Adrenal gland (tissue), 12 donors: ENCODE measurements around the gene ZNF467. TPM values are rescaled to one million over a fixed set of nuclear protein-coding genes. Genes with fewer than 3 reads are reported as not detected.

ENCODE experiments used
- DNase-seq, 7 donors: peaks; one replicate each; pipeline ENCODE4 v3.0.0-alpha.2; 2019 to 2020
- H3K27ac ChIP-seq, 5 donors: fragments of 200-600 bp; sonication (generic) in 4 of 5; 1 replicate in 3 of 5; 2 replicates in 2 of 5; pipeline versions ENCODE4 v1.5.1 to v1.8.0; 2016 to 2020; ENCODE audit warnings: mild to moderate bottlenecking in 1 of 5
- H3K27me3 ChIP-seq: fragments of 200-600 bp; 2 replicates; pipeline ENCODE4 v1.8.0; 2021
- H3K36me3 ChIP-seq, 2 donors: fragments of 200-600 bp; replicated peaks in 1 of 2; 1 replicate in 1 of 2; 2 replicates in 1 of 2; pipeline versions ENCODE4 v1.5.1 to v1.8.0; 2018 to 2022
- H3K4me1 ChIP-seq, 2 donors: fragments of 200-600 bp; replicated peaks in 1 of 2; 1 replicate in 1 of 2; 2 replicates in 1 of 2; pipeline versions ENCODE4 v1.5.1 to v1.8.0; 2018 to 2021
- H3K4me3 ChIP-seq, 4 donors: fragments of 200-600 bp; sonication (generic) in 3 of 4; one replicate each; pipeline ENCODE4 v1.5.1; 2016 to 2018
- H3K9me3 ChIP-seq, 3 donors: fragments of 200-600 bp; sonication (generic) in 1 of 3; replicated peaks in 1 of 3; 1 replicate in 2 of 3; 2 replicates in 1 of 3; pipeline versions ENCODE4 v1.5.1 to v1.8.0; 2016 to 2021
- CTCF ChIP-seq, 6 experiments: fragments of 450-650 bp in 4 of 6; fragments of 200-600 bp in 2 of 6; sonication (generic) in 1 of 6; IDR thresholded peaks; 1 replicate in 5 of 6; 2 replicates in 1 of 6; pipeline versions ENCODE4 v1.5.1 to v1.8.0; 2016 to 2021; ENCODE audit warnings: antibody characterized with exemption in 6 of 6, mild to moderate bottlenecking in 2 of 6, moderate library complexity in 1 of 6
- POLR2A ChIP-seq, 2 donors: fragments of 450-650 bp; IDR thresholded peaks; one replicate each; pipeline ENCODE4 v1.6.1; 2017; ENCODE audit warnings: antibody characterized with exemption in 2 of 2, mild to moderate bottlenecking in 2 of 2, moderate library complexity in 1 of 2
- WGBS, 4 donors: extraction: QIAGEN DNeasy Blood & Tissue Kit in 2 of 4; methylation state at CpG; one replicate each; pipeline versions ENCODE4 v1.1.5 to v1.1.7; 2013 to 2017; 5-methylcytosine and 5-hydroxymethylcytosine counted together
- intact Hi-C, 2 donors: fragments of 100-400 bp; cut with DNase I; formaldehyde crosslinking; loops; one replicate each; pipeline versions ENCODE4 v1.14.1 to v1.15.0; 2022 to 2023
- polyA plus RNA-seq, 3 donors: library from polyadenylated mRNA; stranded (reverse); fragments of 200-250 nt in 2 of 3; fragments of 350-450 nt in 1 of 3; fragmentation: Illumina TruSeq in 1 of 3; extraction: RNeasy Lipid Tissue Mini Kit (QIAGEN cat#74804) in 1 of 3; gene quantifications; one replicate each; pipeline ENCODE4 v1.2.3, GENCODE V29; 2013 to 2014
- total RNA-seq, 9 donors: library from RNA; depleted of rRNA in 4 of 9; stranded (reverse); fragments of >200 nt in 4 of 9; fragments of 120-200 nt in 1 of 9; fragmentation: NEBNext Ultra II Directional in 1 of 9; extraction: Animal tissue kit (Norgen Biotek cat#: 25700) in 1 of 9; gene quantifications; one replicate each; pipeline versions ENCODE4 v1.1.0 to v1.2.4, GENCODE V29; 2013 to 2023
- donor health status: healthy with polysubstance abuse.
- donor health status: Bipolar disorder and iron deficiency.
- donor health status: DM: yes; HTN: yes; CAD: no.
- donor health status: DM: no; HTN: no; CAD: no.
- donor health status: DM: no; HTN: no; CAD: no.
- donor health status: DM: yes; HTN: yes; CAD: no.

Gene ZNF467
- total and polyA plus RNA-seq, 12 donors, result 1.2 to 44.2 (median 18.6) TPM

GRCh38 chr7:149728491-149729375 lies 44.7 kb downstream of the ZNF467 start:
- TF ChIP-seq POLR2A (IDR thresholded peaks at IDR 0.05) (no peak), CTCF (IDR thresholded peaks at IDR 0.05) (no peak)
- intact Hi-C loops, result no loop called here
- Histone ChIP-seq H3K4me1 (no peaks in the 10 kb centered on the region), H3K36me3 (peaks cover 0 to 39% of the 10 kb centered on the region in 2 donors), H3K27ac (no peak overlapping the region), H3K9me3 (no peaks in the 10 kb centered on the region), H3K4me3 (no peak overlapping the region), H3K27me3 (no peaks in the 10 kb centered on the region)
- no peak for DNase-seq
- 91 to 97% (median 93%) methylated on average over 6 to 21 of the region's 21 CpGs for WGBS, 4 donors

- peaks cover 0 to 43% of the 10 kb centered on the region in 2 donors for H3K36me3 ChIP-seq
- no peak for DNase-seq
- H3K9me3 ChIP-seq, result no peaks in the 10 kb centered on the region
- no peak overlapping the region for H3K27ac ChIP-seq
- no peaks in the 10 kb centered on the region for H3K4me1 ChIP-seq
- no peak for TF ChIP-seq POLR2A (IDR thresholded peaks at IDR 0.05)
- no peak for TF ChIP-seq CTCF (IDR thresholded peaks at IDR 0.05)
- WGBS, 4 donors, result 77 to 92% (median 87%) methylated on average over 6 to 12 of the region's 12 CpGs
- intact Hi-C loops, result no loop called here
- no peaks in the 10 kb centered on the region for H3K27me3 ChIP-seq
- H3K4me3 ChIP-seq, result no peak overlapping the region
Measured at GRCh38 chr7:149727899-149728476, 45.4 kb downstream of the ZNF467 start.

GRCh38 chr7:149727053-149727898 lies 46.1 kb downstream of the ZNF467 start:
- no peak overlapping the region for H3K27ac ChIP-seq
- no peak for TF ChIP-seq CTCF (IDR thresholded peaks at IDR 0.05)
- no peak for TF ChIP-seq POLR2A (IDR thresholded peaks at IDR 0.05)
- 84 to 88% (median 86%) methylated on average over 12 to 13 of the region's 13 CpGs for WGBS, 4 donors
- intact Hi-C loops, result no loop called here
- DNase-seq, result no peak
- H3K36me3 ChIP-seq, result peaks cover 0 to 44% of the 10 kb centered on the region in 2 donors
- H3K4me3 ChIP-seq, result no peak overlapping the region
- H3K4me1 ChIP-seq, result no peaks in the 10 kb centered on the region
- no peaks in the 10 kb centered on the region for H3K27me3 ChIP-seq
- no peaks in the 10 kb centered on the region for H3K9me3 ChIP-seq

GRCh38 chr7:149725916-149726315 lies 47.5 kb downstream of the ZNF467 start:
- Histone ChIP-seq H3K9me3 (no peaks in the 10 kb centered on the region), H3K4me1 (no peaks in the 10 kb centered on the region), H3K36me3 (peaks cover 0 to 53% of the 10 kb centered on the region in 2 donors), H3K4me3 (no peak overlapping the region), H3K27me3 (no peaks in the 10 kb centered on the region), H3K27ac (no peak overlapping the region)
- TF ChIP-seq CTCF (IDR thresholded peaks at IDR 0.05) (no peak), POLR2A (IDR thresholded peaks at IDR 0.05) (no peak)
- WGBS, 4 donors, result 72 to 83% (median 79%) methylated on average over 3 to 6 of the region's 6 CpGs
- intact Hi-C loops, result no loop called here
- no peak for DNase-seq
